GM12878 (cell line): Measurements from ENCODE around the gene ZDHHC14. TPM values are rescaled to one million over a fixed set of nuclear protein-coding genes. Genes with fewer than 3 reads are reported as not detected.

Experiments used
- ATAC-seq: fragments of 200-7000 bp; cut with Tn5 transposase; 3 replicates; pipeline ENCODE4 v1.9.1; 2020; ENCODE audit warnings: mild to moderate bottlenecking, moderate library complexity
- BruUV-seq: library from RNA; stranded (reverse); fragments of 400-500 nt; replicated peaks from 2 replicates; lab custom pipeline; 2021; lab: Mats Ljungman, UMichigan
- CTCF ChIA-PET: fragments of 300-600 bp; sonication (Branson Sonifier 250); formaldehyde crosslinking; extraction: SDS; loops from one replicate; lab custom pipeline; 2021; ENCODE audit warnings: inconsistent platforms; lab: Yijun Ruan, JAX
- POLR2A ChIA-PET: fragments of 350-600 bp; formaldehyde crosslinking; extraction: SDS; loops from one replicate; lab custom pipeline; 2021; ENCODE audit warnings: inconsistent platforms; lab: Charles Lee
- RAD21 ChIA-PET: fragments of 300-600 bp; sonication (Branson Sonifier 250); formaldehyde crosslinking; loops from one replicate; lab custom pipeline; 2023; ENCODE audit warnings: antibody characterized with exemption; ENCODE audit not compliant: unreplicated experiment; lab: Charles Lee
- SMC1A ChIA-PET: fragments of 300-600 bp; sonication (Branson Sonifier 250); formaldehyde crosslinking; loops from one replicate; lab custom pipeline; 2023; ENCODE audit not compliant: unreplicated experiment, uncharacterized antibody; lab: Charles Lee
- DNase-seq: peaks from one replicate; pipeline ENCODE4 v3.0.0-alpha.2; 2011; ENCODE audit warnings: low read depth, low spot score
- FAIRE-seq: peaks from 3 replicates; lab custom pipeline; 2011; peaks lifted over from hg19 to GRCh38; lab: Jason Lieb, UNC
- H2AFZ ChIP-seq: 2 replicates; pipeline ENCODE4 v1.6.0; 2011; ENCODE audit warnings: low read depth, low read length, control low read depth; ENCODE audit not compliant: control insufficient read depth
- H3K27ac ChIP-seq: 2 replicates; pipeline ENCODE4 v1.5.1; 2011; ENCODE audit warnings: control low read depth; ENCODE audit not compliant: control insufficient read depth, insufficient read depth
- H3K27me3 ChIP-seq, 2 experiments: replicated peaks in 1 of 2; 2 replicates each; pipeline versions ENCODE4 v1.6.0 to v1.6.1; 2011; ENCODE audit warnings: low read length in 1 of 2; ENCODE audit not compliant: control insufficient read depth in 2 of 2, insufficient read depth in 2 of 2
- H3K36me3 ChIP-seq, 2 experiments: 2 replicates each; pipeline ENCODE4 v1.5.1; 2011; ENCODE audit warnings: low read length in 1 of 2; ENCODE audit not compliant: control insufficient read depth in 2 of 2, insufficient read depth in 2 of 2
- H3K4me1 ChIP-seq: 2 replicates; pipeline ENCODE4 v1.6.1; 2011; ENCODE audit warnings: mild to moderate bottlenecking, low read length, moderate library complexity, mixed read lengths; ENCODE audit not compliant: control insufficient read depth, insufficient read depth
- H3K4me2 ChIP-seq: 2 replicates; pipeline ENCODE4 v1.6.0; 2011; ENCODE audit warnings: control low read depth; ENCODE audit not compliant: control insufficient read depth, insufficient read depth
- H3K4me3 ChIP-seq: fragments of 200-600 bp; sonication (generic); 2 replicates; pipeline ENCODE4 v1.5.1; 2016
- H3K79me2 ChIP-seq: 2 replicates; pipeline ENCODE4 v1.6.0; 2011; ENCODE audit warnings: low read length; ENCODE audit not compliant: control insufficient read depth, insufficient read depth
- H3K9ac ChIP-seq: 2 replicates; pipeline ENCODE4 v1.8.0; 2011; ENCODE audit warnings: low read length, control low read depth, mixed read lengths; ENCODE audit not compliant: control insufficient read depth, insufficient read depth
- H3K9me3 ChIP-seq: replicated peaks from 3 replicates; pipeline ENCODE4 v1.5.1; 2011; ENCODE audit warnings: mild to moderate bottlenecking, low read length; ENCODE audit not compliant: control insufficient read depth, insufficient read depth
- H4K20me1 ChIP-seq: 2 replicates; pipeline ENCODE4 v1.6.0; 2011; ENCODE audit not compliant: control insufficient read depth, insufficient read depth
- CEBPB ChIP-seq, 2 experiments: fragments of 150-350 bp in 1 of 2; IDR thresholded peaks; 2 replicates each; pipeline ENCODE4 v1.6.1; 2012 to 2014; ENCODE audit warnings: low read depth in 2 of 2, low read length in 2 of 2, borderline replicate concordance in 1 of 2, inconsistent platforms in 1 of 2
- CHD2 ChIP-seq: IDR thresholded peaks from 2 replicates; pipeline ENCODE4 v1.6.1; 2011; ENCODE audit warnings: low read depth, low read length, improper control_type of control experiment, borderline replicate concordance
- MEF2A ChIP-seq: IDR thresholded peaks from 2 replicates; pipeline ENCODE4 v1.6.1; 2011; ENCODE audit warnings: low read depth, mild to moderate bottlenecking, low read length, moderate library complexity; ENCODE audit not compliant: insufficient read depth
- NFIC ChIP-seq: IDR thresholded peaks from 2 replicates; pipeline ENCODE4 v1.6.1; 2012; ENCODE audit warnings: low read depth, mild to moderate bottlenecking, inconsistent platforms, low read length, moderate library complexity
- SMAD5 ChIP-seq: IDR thresholded peaks from 2 replicates; pipeline ENCODE4 v1.6.1; 2016; ENCODE audit warnings: antibody characterized with exemption, low read depth
- SREBF2 ChIP-seq: IDR thresholded peaks from 2 replicates; pipeline ENCODE4 v1.6.1; 2012; ENCODE audit warnings: mild to moderate bottlenecking, low read length
- WGBS: methylation state at CpG from one replicate; pipeline ENCODE4 v1.1.6; 2016; ENCODE audit warnings: low lambda C conversion rate; ENCODE audit not compliant: insufficient replicate concordance, insufficient coverage; ENCODE audit errors: missing lambda C conversion rate; 5-methylcytosine and 5-hydroxymethylcytosine counted together
- in situ Hi-C: fragments of 300-500 bp; cut with MboI; formaldehyde crosslinking; loops from 9 replicates; pipeline ENCODE4 v1.14.3; 2018; ENCODE audit warnings: mixed read lengths
- intact Hi-C: fragments of 100-400 bp; cut with micrococcal nuclease; formaldehyde crosslinking; loops from one replicate; pipeline ENCODE4 v1.14.2; 2022; ENCODE audit not compliant: unreplicated experiment
- polyA plus RNA-seq, 11 experiments: library from polyadenylated mRNA; depleted of rRNA in 4 of 11; unstranded in 6 of 11; stranded (reverse) in 5 of 11; fragments of >200 nt; fragmentation: Nextera tagmentation in 4 of 11; fragmentation: Illumina TruSeq in 1 of 11; extraction: Ambion mirVana in 4 of 11; extraction: Trizol in 1 of 11; gene quantifications; 1 replicate in 1 of 11; 2 replicates in 10 of 11; pipeline versions ENCODE4 v1.2.1 to v1.2.3, GENCODE V29; 2011 to 2016; ENCODE audit warnings: inconsistent platforms in 2 of 11, missing spikeins in 2 of 11, low read depth in 1 of 11
- total RNA-seq, 4 experiments: library from RNA; depleted of rRNA in 3 of 4; stranded (reverse); fragments of >200 nt in 3 of 4; fragmentation: Illumina TruSeq in 1 of 4; extraction: Trizol in 1 of 4; gene quantifications; 2 replicates each; pipeline versions ENCODE4 v1.2.1 to v1.2.3, GENCODE V29; 2013 to 2021
- TF ChIP-seq, protein P1 (sequence below): IDR thresholded peaks from 2 replicates; pipeline ENCODE4 v1.6.1; 2012; ENCODE audit warnings: mild to moderate bottlenecking, low read depth, low read length

Gene ZDHHC14
- total and polyA plus RNA-seq, 10 of the 15 experiments (the other 5 are each of a cell fraction or from before 2014, with no cell fraction given) = 0.15 to 16.0 (median 0.76) TPM; not detected in 1

DNA sequence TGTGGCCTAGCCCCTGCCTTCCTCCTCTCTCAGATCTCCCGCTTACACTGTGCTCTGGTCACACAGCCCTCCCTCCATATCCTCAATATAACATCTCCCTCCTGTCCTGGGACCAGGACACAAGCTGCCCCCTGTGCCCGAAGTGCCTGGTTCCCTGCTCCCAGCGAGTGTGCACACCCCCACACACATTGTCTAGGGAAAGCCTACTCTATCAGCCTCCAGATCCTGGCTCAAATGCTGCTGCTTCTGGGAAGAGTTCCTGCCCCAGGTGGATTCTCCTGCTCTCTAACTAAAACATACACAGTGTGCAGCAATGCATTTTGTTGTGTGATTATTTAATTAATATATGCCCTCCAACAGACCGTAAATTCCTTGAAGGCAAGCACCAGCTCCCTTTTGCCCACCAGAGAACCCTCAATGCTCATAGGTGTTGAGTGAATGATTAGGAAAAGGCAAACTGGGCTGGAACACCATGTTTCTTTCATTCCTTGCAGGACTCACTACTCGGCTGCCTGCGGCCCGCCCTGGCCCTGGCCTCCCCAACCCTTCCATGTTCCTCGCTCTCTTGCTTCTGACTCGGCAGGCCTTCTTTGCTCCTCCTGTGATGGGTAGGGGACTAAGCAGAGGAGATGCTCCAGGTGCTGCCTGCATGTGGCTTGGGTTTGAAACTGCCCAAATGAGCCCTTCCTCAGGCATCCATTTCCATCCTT, 194.6 kb downstream of the ZDHHC14 start:
- FAIRE-seq (no peak), ATAC-seq (no peak), DNase-seq (no peak)
- Histone ChIP-seq H4K20me1 (no peaks in the 10 kb centered on the region), H3K4me3 (no peak overlapping the region), H3K27ac (no peak overlapping the region), H3K9ac (no peak overlapping the region), H3K4me2 (no peak overlapping the region), H3K36me3 (no peaks in the 10 kb centered on the region), H3K27me3 (no peaks in the 10 kb centered on the region; a peak in 1 of 4 replicates), H2AFZ (no peak overlapping the region), H3K4me1 (peaks cover 14% of the 10 kb centered on the region; the same call in 1 of the 2 replicates), H3K9me3 (peaks cover 13% of the 10 kb centered on the region), H3K79me2 (no peaks in the 10 kb centered on the region)
- SMC1A ChIA-PET = interaction anchor here (1.0 to 2.4 kb wide), 2 partner anchors 13 to 91 kb away, joined by 3 to 10 read pairs; no protein-coding TSS in a partner anchor
- RAD21 ChIA-PET = no interaction called here
- POLR2A ChIA-PET = no interaction called here
- 86% methylated on average over 9 of the region's 9 CpGs for WGBS
- in situ Hi-C loops (no loop called here), intact Hi-C loops (no loop called here)
- CTCF ChIA-PET = no interaction called here
- no TSS peak for BruUV-seq
- TF ChIP-seq SREBF2 (no peak), NFIC (no peak), CEBPB (IDR thresholded peaks at IDR 0.05; ENCODE audit: borderline replicate concordance in 1 of 2, low read depth in 2 of 2, low read length in 2 of 2) (no peak), CHD2 (no peak), MEF2A (no peak), SMAD5 (no peak)
- TF ChIP-seq, protein P1, sequence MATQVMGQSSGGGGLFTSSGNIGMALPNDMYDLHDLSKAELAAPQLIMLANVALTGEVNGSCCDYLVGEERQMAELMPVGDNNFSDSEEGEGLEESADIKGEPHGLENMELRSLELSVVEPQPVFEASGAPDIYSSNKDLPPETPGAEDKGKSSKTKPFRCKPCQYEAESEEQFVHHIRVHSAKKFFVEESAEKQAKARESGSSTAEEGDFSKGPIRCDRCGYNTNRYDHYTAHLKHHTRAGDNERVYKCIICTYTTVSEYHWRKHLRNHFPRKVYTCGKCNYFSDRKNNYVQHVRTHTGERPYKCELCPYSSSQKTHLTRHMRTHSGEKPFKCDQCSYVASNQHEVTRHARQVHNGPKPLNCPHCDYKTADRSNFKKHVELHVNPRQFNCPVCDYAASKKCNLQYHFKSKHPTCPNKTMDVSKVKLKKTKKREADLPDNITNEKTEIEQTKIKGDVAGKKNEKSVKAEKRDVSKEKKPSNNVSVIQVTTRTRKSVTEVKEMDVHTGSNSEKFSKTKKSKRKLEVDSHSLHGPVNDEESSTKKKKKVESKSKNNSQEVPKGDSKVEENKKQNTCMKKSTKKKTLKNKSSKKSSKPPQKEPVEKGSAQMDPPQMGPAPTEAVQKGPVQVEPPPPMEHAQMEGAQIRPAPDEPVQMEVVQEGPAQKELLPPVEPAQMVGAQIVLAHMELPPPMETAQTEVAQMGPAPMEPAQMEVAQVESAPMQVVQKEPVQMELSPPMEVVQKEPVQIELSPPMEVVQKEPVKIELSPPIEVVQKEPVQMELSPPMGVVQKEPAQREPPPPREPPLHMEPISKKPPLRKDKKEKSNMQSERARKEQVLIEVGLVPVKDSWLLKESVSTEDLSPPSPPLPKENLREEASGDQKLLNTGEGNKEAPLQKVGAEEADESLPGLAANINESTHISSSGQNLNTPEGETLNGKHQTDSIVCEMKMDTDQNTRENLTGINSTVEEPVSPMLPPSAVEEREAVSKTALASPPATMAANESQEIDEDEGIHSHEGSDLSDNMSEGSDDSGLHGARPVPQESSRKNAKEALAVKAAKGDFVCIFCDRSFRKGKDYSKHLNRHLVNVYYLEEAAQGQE = no peak
